NCI-H2196 treated with DMSO at 0.1 percent for 48 hours (cell line): ENCODE measurements around the gene DPYSL4.

Experiments used
- DNase-seq: peaks from one replicate; lab custom pipeline; 2025; ENCODE audit not compliant: unreplicated experiment; lab: John Stamatoyannopoulos, UW

The DPYSL4 gene

GRCh38 chr10:132176623-132177500, 9.9 kb upstream of the DPYSL4 start:
- DNase-seq, result no peak

GRCh38 chr10:132178046-132178445, 8.7 kb upstream of the DPYSL4 start:
- no peak for DNase-seq

GRCh38 chr10:132178672-132179545, 7.8 kb upstream of the DPYSL4 start:
- DNase-seq, result no peak

- DNase-seq, result no peak
Measured at GRCh38 chr10:132179551-132180392, 7.0 kb upstream of the DPYSL4 start.

- DNase-seq, result no peak
Measured at GRCh38 chr10:132180736-132181135, 6.0 kb upstream of the DPYSL4 start.

GRCh38 chr10:132181691-132182425, 4.9 kb upstream of the DPYSL4 start:
- DNase-seq, result no peak

- DNase-seq, result no peak
Measured at GRCh38 chr10:132182591-132182990, 4.2 kb upstream of the DPYSL4 start.

- DNase-seq, result no peak
Measured at GRCh38 chr10:132183046-132183445, 3.7 kb upstream of the DPYSL4 start.

GRCh38 chr10:132184816-132185593, 1.7 kb upstream of the DPYSL4 start:
- DNase-seq, result no peak

GRCh38 chr10:132185601-132186487, 904 bp upstream of the DPYSL4 start:
- no peak for DNase-seq

GRCh38 chr10:132187430-132188138, 836 bp downstream of the DPYSL4 start:
- DNase-seq, result no peak

- no peak for DNase-seq
Measured at GRCh38 chr10:132188331-132188730, 1.6 kb downstream of the DPYSL4 start.

- DNase-seq, result no peak
Measured at GRCh38 chr10:132189016-132189415, 2.3 kb downstream of the DPYSL4 start.

GRCh38 chr10:132189810-132190422, 3.2 kb downstream of the DPYSL4 start:
- no peak for DNase-seq

- DNase-seq, result no peak
Measured at GRCh38 chr10:132192076-132192975, 5.6 kb downstream of the DPYSL4 start.

GRCh38 chr10:132192991-132193665, 6.4 kb downstream of the DPYSL4 start:
- no peak for DNase-seq
